DND-41 (cell line): ENCODE measurements around the gene TFE3.
A peak's percentile ranks its signal among the peaks of the same experiment; 100 is the strongest.

Experiments used
- ATAC-seq: fragments of 200-7000 bp; cut with Tn5 transposase; 3 replicates; pipeline ENCODE4 v1.9.1; 2021; ENCODE audit warnings: low read depth; ENCODE audit not compliant: insufficient read depth
- DNase-seq: peaks from one replicate; pipeline ENCODE4 v3.0.0-alpha.2; 2020
- H2AFZ ChIP-seq: 2 replicates; pipeline ENCODE4 v1.6.0; 2012; ENCODE audit warnings: low read depth, low read length
- H3K27ac ChIP-seq: 2 replicates; pipeline ENCODE4 v1.5.1; 2012; ENCODE audit warnings: low read length, inconsistent platforms
- H3K27me3 ChIP-seq: fragments of 200-600 bp; sonication (generic); 2 replicates; pipeline ENCODE4 v1.6.0; 2012; ENCODE audit warnings: low read length, mild to moderate bottlenecking, inconsistent platforms; ENCODE audit not compliant: insufficient read depth, poor library complexity
- H3K36me3 ChIP-seq: 2 replicates; pipeline ENCODE4 v1.5.1; 2012; ENCODE audit warnings: low read length, inconsistent platforms; ENCODE audit not compliant: insufficient read depth
- H3K4me1 ChIP-seq: 2 replicates; pipeline ENCODE4 v1.5.1; 2012; ENCODE audit warnings: mild to moderate bottlenecking, low read length; ENCODE audit not compliant: insufficient read depth
- H3K4me2 ChIP-seq: 2 replicates; pipeline ENCODE4 v1.6.0; 2012; ENCODE audit warnings: mild to moderate bottlenecking, moderate library complexity, low read length, inconsistent platforms; ENCODE audit not compliant: insufficient read depth
- H3K4me3 ChIP-seq, 2 experiments: fragments of 200-600 bp in 1 of 2; shearing (Covaris generic) in 1 of 2; 2 replicates each; pipeline ENCODE4 v1.5.1; 2012 to 2016; ENCODE audit warnings: inconsistent platforms in 2 of 2, low read length in 2 of 2, mild to moderate bottlenecking in 2 of 2, low read depth in 1 of 2, moderate library complexity in 1 of 2
- H3K79me2 ChIP-seq: 2 replicates; pipeline ENCODE4 v1.6.0; 2012; ENCODE audit warnings: low read length, inconsistent platforms; ENCODE audit not compliant: insufficient read depth
- H3K9ac ChIP-seq: 2 replicates; pipeline ENCODE4 v1.6.0; 2012; ENCODE audit warnings: low read depth, mild to moderate bottlenecking, inconsistent platforms, low read length, moderate library complexity
- H3K9me3 ChIP-seq: 2 replicates; pipeline ENCODE4 v1.5.1; 2012; ENCODE audit warnings: low read length, moderate library complexity, mild to moderate bottlenecking, inconsistent platforms; ENCODE audit not compliant: insufficient read depth, severe bottlenecking
- H4K20me1 ChIP-seq: 2 replicates; pipeline ENCODE4 v1.6.0; 2012; ENCODE audit warnings: low read length; ENCODE audit not compliant: insufficient read depth
- EZH2 ChIP-seq: IDR thresholded peaks from 3 replicates; pipeline ENCODE4 v1.6.1; 2012; ENCODE audit warnings: borderline replicate concordance, low read depth, mild to moderate bottlenecking, moderate library complexity, low read length, inconsistent platforms; ENCODE audit not compliant: severe bottlenecking
- TF ChIP-seq, protein P1 (sequence below): IDR thresholded peaks from 2 replicates; pipeline ENCODE4 v1.5.1; 2012; ENCODE audit warnings: borderline replicate concordance, low read length, moderate library complexity, mild to moderate bottlenecking; ENCODE audit not compliant: poor library complexity, severe bottlenecking; ENCODE audit errors: extremely low read depth

TFE3 gene

GRCh38 chrX:49002091-49002935 is 40.8 kb downstream of the TFE3 start, which contains the start of gene GRIPAP1:
TSS of gene GRIPAP1 (minus strand) at chrX:49002264. CDS start at chrX:49002229, 35 bp downstream.
- no peaks in the 10 kb centered on the region for H3K27me3 ChIP-seq
- H3K27ac ChIP-seq = peak within 1 kb of the TSS; percentile 97
- peak within 1 kb of the TSS; percentile 76 for H2AFZ ChIP-seq
- no peaks in the 10 kb centered on the region for H3K9me3 ChIP-seq
- peak; percentile 86 for DNase-seq
- no peak for TF ChIP-seq EZH2
- TF ChIP-seq, protein P1, sequence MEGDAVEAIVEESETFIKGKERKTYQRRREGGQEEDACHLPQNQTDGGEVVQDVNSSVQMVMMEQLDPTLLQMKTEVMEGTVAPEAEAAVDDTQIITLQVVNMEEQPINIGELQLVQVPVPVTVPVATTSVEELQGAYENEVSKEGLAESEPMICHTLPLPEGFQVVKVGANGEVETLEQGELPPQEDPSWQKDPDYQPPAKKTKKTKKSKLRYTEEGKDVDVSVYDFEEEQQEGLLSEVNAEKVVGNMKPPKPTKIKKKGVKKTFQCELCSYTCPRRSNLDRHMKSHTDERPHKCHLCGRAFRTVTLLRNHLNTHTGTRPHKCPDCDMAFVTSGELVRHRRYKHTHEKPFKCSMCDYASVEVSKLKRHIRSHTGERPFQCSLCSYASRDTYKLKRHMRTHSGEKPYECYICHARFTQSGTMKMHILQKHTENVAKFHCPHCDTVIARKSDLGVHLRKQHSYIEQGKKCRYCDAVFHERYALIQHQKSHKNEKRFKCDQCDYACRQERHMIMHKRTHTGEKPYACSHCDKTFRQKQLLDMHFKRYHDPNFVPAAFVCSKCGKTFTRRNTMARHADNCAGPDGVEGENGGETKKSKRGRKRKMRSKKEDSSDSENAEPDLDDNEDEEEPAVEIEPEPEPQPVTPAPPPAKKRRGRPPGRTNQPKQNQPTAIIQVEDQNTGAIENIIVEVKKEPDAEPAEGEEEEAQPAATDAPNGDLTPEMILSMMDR = no peak
- peak within 1 kb of the TSS; percentile 84 for H3K4me2 ChIP-seq
- peaks cover 22% of the 10 kb centered on the region for H3K4me1 ChIP-seq
- H3K9ac ChIP-seq = peak within 1 kb of the TSS; percentile 85
- peak; percentile 79 for ATAC-seq
- H3K4me3 ChIP-seq = peak within 1 kb of the TSS; percentile 84 to 92; a peak in 3 of 4 replicates
- peaks cover 30% of the 10 kb centered on the region for H3K36me3 ChIP-seq
- H4K20me1 ChIP-seq = peaks cover 5% of the 10 kb centered on the region
- H3K79me2 ChIP-seq = peaks cover 19% of the 10 kb centered on the region

- Histone ChIP-seq H4K20me1 (peaks cover 9% of the 10 kb centered on the region), H3K27me3 (no peaks in the 10 kb centered on the region), H3K79me2 (peaks cover 19% of the 10 kb centered on the region), H3K4me1 (peaks cover 22% of the 10 kb centered on the region), H3K9ac (peak overlapping the region; percentile 85), H3K27ac (peak overlapping the region; percentile 97), H3K4me2 (peak overlapping the region; percentile 84), H2AFZ (peak overlapping the region; percentile 76), H3K9me3 (no peaks in the 10 kb centered on the region), H3K4me3 (peak overlapping the region; percentile 84 to 92; a peak in 3 of 4 replicates), H3K36me3 (peaks cover 38% of the 10 kb centered on the region)
- ATAC-seq (peak; percentile 64), DNase-seq (peak; percentile 72)
- TF ChIP-seq EZH2 = no peak
- TF ChIP-seq, protein P1 = no peak
These were observed 41.6 kb downstream of the TFE3 start for GRCh38 chrX:49001521-49002090.

- Histone ChIP-seq H4K20me1 (peaks cover 9% of the 10 kb centered on the region), H3K9me3 (no peaks in the 10 kb centered on the region), H3K79me2 (peaks cover 19% of the 10 kb centered on the region), H3K36me3 (peaks cover 42% of the 10 kb centered on the region), H3K9ac (no peak overlapping the region), H2AFZ (no peak overlapping the region), H3K27ac (no peak overlapping the region), H3K27me3 (no peaks in the 10 kb centered on the region), H3K4me1 (peaks cover 22% of the 10 kb centered on the region), H3K4me2 (peak overlapping the region; percentile 84), H3K4me3 (peak overlapping the region in 1 of 2 experiments; percentile 92; a peak in 2 of 4 replicates)
- TF ChIP-seq EZH2 = no peak
- TF ChIP-seq, protein P1 = no peak
- ATAC-seq = no peak
- no peak for DNase-seq
These were observed 42.5 kb downstream of the TFE3 start for GRCh38 chrX:49000636-49001035.
